DND-41 (cell line): ENCODE measurements around the gene PTPRG.

Source experiments
- CTCF ChIP-seq: IDR thresholded peaks from 2 replicates; pipeline ENCODE4 v1.5.1; 2012; ENCODE audit warnings: borderline replicate concordance, low read length, moderate library complexity, mild to moderate bottlenecking; ENCODE audit not compliant: poor library complexity, severe bottlenecking; ENCODE audit errors: extremely low read depth
- EZH2 ChIP-seq: IDR thresholded peaks from 3 replicates; pipeline ENCODE4 v1.6.1; 2012; ENCODE audit warnings: borderline replicate concordance, low read depth, mild to moderate bottlenecking, moderate library complexity, low read length, inconsistent platforms; ENCODE audit not compliant: severe bottlenecking

- no peak for TF ChIP-seq EZH2
- TF ChIP-seq CTCF = no peak
These were observed 119.2 kb downstream of the PTPRG start for GRCh38 chr3:61680617-61681016.
